Measurements from ENCODE around the gene ALCAM.

GRCh38 chr3:105545051-105545450 is 178.3 kb downstream of the ALCAM start:
- no peak for TF ChIP-seq POLR2A (IDR thresholded peaks at IDR 0.05; ENCODE audit: control extremely low read depth in 1 of 2, low read depth in 2 of 2, low read length in 2 of 2)
- no peak for TF ChIP-seq POLR2AphosphoS5 (IDR thresholded peaks at IDR 0.05; ENCODE audit: low read depth, low read length)
- no peak for TF ChIP-seq ATF3 (IDR thresholded peaks at IDR 0.05; ENCODE audit: insufficient read depth, low read depth, low read length)

Measured in H1 (cell line).